ENCODE results near the gene OPRM1.

DNA sequence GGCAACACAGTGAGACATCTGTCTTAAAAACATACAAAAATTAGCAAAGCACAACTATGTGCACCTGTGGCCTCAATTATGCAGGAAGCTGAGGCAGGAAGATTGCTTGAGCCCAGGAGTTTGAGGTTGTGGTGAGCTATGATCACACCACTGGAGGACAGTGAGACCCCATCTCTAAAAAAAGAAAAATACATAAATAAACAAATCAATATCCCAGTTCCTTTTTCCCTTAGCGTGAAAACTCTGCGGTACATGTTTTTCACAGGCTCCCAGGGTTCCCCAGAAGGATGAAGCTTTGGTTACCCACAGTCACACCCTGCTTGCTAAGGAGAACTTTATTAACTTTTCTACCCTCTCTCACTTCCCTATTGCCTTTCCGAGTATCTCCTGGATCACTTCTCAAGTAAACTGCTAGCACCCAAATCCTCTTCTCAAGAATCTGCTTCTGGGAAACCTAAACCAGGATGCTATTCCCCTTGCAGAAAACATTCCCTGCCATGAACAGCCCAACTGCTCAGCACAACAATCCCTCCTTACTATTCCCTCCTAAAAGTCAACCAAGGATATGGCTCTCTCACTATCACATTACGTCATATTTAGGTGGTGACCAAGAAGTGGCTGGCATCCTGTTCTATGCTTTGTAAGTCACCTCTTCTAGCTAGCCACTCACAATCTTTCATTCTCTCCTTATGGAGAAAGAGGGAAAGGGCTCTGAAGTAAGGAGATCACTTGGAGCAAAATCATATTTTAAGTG is 195.2 kb downstream of the OPRM1 start:
- TF ChIP-seq, protein P1, sequence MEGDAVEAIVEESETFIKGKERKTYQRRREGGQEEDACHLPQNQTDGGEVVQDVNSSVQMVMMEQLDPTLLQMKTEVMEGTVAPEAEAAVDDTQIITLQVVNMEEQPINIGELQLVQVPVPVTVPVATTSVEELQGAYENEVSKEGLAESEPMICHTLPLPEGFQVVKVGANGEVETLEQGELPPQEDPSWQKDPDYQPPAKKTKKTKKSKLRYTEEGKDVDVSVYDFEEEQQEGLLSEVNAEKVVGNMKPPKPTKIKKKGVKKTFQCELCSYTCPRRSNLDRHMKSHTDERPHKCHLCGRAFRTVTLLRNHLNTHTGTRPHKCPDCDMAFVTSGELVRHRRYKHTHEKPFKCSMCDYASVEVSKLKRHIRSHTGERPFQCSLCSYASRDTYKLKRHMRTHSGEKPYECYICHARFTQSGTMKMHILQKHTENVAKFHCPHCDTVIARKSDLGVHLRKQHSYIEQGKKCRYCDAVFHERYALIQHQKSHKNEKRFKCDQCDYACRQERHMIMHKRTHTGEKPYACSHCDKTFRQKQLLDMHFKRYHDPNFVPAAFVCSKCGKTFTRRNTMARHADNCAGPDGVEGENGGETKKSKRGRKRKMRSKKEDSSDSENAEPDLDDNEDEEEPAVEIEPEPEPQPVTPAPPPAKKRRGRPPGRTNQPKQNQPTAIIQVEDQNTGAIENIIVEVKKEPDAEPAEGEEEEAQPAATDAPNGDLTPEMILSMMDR (IDR thresholded peaks at IDR 0.05), result no peak
- TF ChIP-seq POLR2AphosphoS5 (IDR thresholded peaks at IDR 0.05) (no peak), POLR2A (IDR thresholded peaks at IDR 0.05; ENCODE audit: low read depth) (no peak), EP300 (IDR thresholded peaks at IDR 0.05) (no peak)

Measured in esophagus muscularis mucosa (tissue), 4 donors.